Transverse colon (tissue), 4 donors: Measurements from ENCODE around the gene ADD3.

Source experiments
- CTCF ChIP-seq, 5 experiments: fragments of 200-600 bp in 3 of 5; fragments of 450-650 bp in 2 of 5; sonication (generic) in 3 of 5; IDR thresholded peaks; 1 replicate in 2 of 5; 2 replicates in 3 of 5; pipeline ENCODE4 v1.5.1; 2016 to 2017; ENCODE audit warnings: antibody characterized with exemption in 5 of 5, inconsistent platforms in 3 of 5, mild to moderate bottlenecking in 2 of 5, moderate library complexity in 1 of 5
- EP300 ChIP-seq: sonication (generic); formaldehyde crosslinking; IDR thresholded peaks from one replicate; pipeline ENCODE4 v1.6.1; 2017; ENCODE audit warnings: antibody characterized with exemption, low read depth
- POLR2A ChIP-seq: fragments of 450-650 bp; IDR thresholded peaks from one replicate; pipeline ENCODE4 v1.6.1; 2016; ENCODE audit warnings: antibody characterized with exemption, mild to moderate bottlenecking, moderate library complexity
- POLR2AphosphoS5 ChIP-seq, 3 donors: sonication (generic); formaldehyde crosslinking; IDR thresholded peaks; one replicate each; pipeline ENCODE4 v1.6.1; 2016; ENCODE audit warnings: antibody characterized with exemption in 3 of 3

- TF ChIP-seq CTCF (IDR thresholded peaks at IDR 0.05) (no peak), POLR2A (no peak), EP300 (no peak), POLR2AphosphoS5 (IDR thresholded peaks at IDR 0.05) (no peak)
These were observed 26.0 kb downstream of the ADD3 start for GRCh38 chr10:110033701-110034235.
